ENCODE results near the gene PRKCB.
"Not testable (repeated sequence)": the region's sequence is repeated elsewhere in the genome, so short reads cannot be mapped to it uniquely, and the experiment has no call there.

PRKCB gene

DNA sequence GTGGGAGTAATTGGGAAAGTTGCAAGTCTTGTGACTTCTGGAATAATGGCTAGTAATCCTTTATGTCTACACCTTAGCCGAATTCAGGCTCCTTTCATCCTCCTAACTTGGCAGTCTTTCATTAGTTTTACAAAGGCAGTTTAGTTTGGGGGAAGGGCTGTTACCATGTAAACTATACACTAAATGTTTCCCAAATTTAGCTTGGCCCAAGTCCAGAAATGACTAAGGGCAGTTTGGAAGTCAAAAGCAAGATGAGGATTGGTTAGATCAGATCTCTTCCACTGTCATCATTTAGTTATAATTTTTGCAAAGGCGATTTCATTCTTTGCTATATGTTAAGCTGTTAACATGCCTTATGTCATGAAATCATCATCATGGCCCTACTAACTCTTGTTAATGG, 304.9 kb downstream of the PRKCB start:
- DNase-seq, result no peak

DNA sequence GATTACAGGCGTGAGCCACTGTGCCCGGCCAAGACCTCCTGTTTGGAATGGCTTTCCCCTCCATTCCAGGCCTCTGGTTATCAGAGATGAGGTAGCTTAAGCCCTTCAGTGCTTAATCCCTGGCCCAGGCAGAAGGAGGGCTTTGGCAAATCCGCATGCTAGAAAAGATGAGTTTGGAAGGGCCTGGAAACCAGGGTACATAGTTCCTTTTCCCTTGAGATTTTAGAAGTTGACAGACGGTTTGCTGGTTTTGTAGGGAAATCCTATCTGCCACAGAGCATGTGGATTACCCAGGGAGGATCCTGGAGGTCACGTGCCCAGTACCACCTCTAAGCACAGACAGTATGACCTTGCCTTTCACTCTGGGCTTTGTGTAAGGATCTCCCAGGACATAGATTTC, 305.7 kb downstream of the PRKCB start:
- no peak for DNase-seq

DNA sequence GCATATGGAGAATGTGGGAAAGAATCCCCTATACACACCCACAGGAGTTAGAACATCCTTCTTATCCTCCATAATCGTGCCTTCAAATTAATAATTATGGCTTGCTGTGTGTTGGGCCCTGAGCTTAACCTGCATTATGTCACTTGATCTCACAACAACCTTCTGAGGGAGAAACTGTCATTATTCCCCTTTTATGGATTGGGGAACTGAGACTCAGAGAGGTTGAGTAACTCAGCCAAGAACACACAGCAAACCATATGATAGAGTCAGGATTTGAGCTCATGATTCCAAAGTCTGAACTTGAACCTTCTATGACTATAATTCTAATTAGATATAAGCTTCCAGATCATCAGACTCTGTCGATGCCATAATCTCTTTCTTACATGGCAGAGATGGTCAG, 306.1 kb downstream of the PRKCB start:
- DNase-seq, result no peak

DNA sequence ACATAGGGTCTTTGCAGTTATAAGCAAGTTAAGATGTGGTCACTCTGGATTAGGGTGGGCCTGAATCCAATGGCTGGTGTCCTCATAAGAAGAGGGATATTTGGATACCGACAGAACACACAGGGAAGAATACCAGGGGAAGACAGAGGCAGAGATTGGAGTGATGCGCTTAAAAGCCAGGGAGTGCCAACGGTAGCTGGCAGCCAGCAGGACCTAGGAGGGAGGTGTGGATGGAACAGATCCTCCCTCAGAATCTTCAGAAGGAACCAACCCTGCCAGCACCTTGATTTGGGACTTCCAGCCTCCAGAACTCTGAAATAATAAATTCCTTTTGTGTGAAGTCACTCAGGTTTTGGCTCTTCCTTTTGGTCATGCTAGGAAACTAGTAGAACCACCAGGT, 310.1 kb downstream of the PRKCB start:
- DNase-seq, result no peak

DNA sequence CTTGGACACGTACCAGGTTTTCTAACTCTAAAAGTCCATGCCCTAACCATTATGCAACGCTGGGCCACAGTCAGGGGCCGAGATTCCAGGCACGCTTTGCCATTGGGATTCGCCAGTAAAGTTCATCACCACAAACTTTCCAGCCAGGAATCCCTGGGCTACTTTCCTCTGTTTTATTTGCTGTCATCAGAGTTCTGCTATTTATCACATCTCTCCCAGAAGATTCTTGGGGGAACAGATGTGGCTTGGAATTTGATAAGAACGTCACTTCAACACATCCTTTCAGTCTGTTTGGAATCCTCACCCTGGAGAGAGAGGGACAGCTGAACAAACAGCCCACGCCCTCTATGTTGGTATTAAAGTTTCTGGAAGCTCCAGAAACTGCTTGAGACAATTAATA, 310.7 kb downstream of the PRKCB start:
- no peak for DNase-seq

DNA sequence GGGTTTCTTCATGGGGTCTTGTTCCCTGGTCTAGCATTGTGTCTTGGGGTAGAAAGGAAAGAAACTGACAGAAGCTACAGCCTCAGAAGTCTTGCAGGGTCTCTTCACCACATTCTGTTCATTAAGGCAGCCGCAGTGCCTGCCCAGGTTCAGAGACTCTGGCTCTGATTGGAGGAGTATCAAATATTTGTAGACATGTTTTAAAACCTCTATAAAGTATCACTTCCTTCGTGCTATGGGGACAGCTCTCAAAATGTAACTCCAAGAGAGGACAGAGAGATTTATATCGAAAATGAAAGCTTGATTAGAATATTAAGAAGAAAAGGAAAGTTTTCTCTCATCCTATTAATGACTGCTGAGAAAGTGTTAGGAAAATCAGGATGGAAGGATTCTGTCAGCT, 313.3 kb downstream of the PRKCB start:
- no peak for DNase-seq

DNA sequence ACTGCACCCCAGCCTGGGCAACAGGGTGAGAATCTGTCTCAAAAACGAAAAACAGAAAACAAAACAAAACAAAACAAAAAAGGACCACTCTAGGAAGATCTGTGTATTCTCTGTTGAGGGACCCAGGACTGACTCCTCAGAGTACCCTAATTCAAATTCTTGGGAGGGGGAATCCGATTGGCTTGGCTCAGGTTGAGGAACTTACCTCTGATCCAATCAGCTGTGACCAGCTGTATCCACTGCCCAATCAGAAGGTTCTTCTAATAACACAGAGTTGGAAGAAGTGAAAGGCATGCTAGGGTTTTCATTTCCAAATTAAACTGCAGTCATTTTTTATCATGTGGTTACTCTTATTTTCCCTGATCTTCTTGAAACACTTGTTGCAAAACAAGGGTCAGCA, 314.5 kb downstream of the PRKCB start:
- no peak for DNase-seq

DNA sequence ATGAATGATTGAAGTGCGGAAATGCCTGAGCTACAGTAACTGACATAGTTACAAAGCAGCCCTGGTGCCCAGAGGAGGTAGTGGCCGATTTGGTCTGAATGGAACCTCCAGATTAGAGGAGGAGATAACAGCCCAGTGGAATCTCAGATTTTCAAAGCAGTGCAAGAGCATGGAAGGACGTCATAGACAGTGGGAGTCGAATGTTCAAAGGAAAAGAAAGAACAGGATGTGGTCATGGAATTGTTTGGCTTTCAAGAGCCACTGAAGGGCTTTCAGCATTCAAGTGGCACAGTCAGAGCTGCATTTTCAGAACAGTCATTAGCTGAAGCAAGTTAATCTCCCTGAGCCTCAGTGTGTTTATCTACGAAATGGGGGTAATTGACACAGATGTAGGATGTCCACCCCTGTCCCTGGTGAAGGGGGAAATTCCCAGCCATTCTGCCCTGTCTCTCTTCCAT, 315.7 kb downstream of the PRKCB start:
- DNase-seq, result no peak

DNA sequence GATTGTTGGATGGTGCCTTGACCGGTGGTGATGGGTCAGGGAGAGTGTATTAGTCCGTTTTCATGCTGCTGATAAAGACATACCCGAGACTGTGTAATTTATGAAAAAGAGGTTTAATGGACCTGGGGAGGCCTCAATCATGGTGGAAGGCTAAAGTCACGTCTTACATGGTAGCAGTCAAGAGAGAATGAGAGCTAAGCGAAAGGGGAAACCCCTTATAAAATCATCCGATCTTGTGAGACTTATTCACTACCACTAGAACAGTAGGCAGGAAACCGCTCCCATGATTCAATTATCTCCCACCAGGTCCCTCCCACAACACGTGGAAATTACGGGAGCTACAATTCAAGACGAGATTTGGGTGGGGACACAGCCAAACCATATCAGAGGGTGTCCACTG, 316.3 kb downstream of the PRKCB start:
- DNase-seq, result not testable (repeated sequence)

DNA sequence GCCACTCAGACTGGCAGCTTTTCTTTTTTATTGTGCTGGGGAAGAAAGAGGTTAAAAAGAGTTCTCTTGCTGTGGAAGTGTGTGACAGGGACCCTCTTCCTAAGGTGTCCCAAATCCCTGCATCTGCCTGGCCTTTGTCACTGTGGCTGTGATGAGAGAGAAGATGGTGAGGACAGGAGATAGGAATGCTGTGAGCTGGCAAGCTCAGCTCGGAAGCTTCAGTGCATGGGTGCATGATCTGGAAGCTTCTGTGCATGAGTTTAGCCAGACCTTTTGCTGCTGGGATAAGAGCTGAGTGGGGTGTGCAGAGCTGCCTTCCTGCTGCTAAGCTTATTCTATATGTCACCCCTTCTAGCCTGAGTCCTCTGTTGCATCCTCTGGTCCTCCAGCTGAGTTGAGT, 317.0 kb downstream of the PRKCB start:
- no peak for DNase-seq

DNA sequence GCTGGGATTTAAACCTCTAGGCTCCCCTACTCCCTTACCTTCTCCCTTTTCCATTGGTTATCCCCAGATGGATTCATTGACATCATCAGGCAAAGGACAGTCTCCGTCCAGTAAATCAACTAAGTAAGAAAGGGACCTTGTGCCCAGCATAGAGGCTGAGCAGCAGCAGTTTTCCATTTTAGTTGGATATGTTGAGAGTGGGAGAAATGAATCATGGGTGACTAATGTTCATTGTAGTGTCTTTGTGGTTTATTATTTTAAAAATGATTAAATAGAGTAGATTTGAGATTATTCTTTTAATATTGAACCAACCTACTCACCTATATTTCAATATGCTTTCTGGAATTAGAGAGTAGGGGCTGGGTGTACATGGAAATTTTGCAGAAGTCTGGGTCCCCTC, 321.0 kb downstream of the PRKCB start:
- no peak for DNase-seq

DNA sequence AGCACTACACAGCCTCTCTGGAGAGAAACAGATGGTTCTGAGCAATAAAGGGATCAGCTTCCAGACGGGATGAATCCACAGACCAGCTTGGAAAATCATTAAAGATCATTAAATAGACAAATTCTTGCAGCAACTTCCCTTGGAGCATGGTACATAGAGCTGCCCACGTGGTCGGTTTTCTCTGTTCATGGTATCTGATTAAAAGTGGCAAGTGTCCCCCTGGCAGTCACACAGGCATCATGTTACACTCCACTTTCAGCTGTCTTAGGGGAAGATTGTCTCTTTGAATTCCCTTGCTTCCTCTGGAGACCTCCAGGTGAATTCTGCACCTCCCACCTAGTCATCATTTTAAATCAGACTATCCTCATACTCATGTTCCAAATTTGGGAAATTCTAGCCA, 328.2 kb downstream of the PRKCB start:
- no peak for DNase-seq

DNA sequence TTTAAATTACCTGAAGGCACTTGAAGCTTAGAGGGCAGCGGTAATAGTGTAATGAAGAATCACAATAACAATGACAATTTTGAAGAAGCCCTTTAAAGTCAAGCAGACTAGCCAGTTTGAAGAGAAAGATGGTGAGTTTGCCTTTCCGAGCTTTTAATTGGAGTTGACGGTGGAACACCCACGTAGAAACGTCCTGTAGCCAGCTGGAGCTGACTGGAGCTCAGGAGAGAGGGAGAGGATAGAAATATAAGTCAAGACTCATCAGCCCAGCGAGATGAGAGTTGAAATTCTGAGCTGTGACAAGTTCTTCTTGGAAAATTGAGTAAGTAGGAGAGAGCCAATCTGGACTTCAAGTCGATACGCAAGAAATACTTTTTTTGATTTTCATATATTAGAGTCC, 328.6 kb downstream of the PRKCB start:
- DNase-seq, result no peak

DNA sequence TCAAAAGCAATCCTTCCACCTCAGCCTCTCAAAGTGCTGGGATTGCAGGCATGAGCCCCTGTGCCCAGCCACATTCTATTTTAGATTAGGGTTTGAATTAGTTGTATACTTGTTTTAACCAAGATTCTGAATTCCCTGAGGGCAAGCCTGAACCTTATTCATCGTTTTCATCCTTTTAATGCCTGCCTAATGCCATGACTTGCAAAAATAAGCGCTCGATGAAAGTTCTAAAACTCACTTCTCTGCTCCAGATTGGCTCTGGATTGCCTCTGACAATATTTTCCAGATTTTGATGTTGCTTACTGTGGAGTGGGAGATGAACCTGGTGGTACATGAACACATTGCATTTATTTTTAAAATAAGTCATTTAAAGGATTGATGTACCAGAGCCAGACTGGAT, 329.5 kb downstream of the PRKCB start:
- DNase-seq, result no peak

DNA sequence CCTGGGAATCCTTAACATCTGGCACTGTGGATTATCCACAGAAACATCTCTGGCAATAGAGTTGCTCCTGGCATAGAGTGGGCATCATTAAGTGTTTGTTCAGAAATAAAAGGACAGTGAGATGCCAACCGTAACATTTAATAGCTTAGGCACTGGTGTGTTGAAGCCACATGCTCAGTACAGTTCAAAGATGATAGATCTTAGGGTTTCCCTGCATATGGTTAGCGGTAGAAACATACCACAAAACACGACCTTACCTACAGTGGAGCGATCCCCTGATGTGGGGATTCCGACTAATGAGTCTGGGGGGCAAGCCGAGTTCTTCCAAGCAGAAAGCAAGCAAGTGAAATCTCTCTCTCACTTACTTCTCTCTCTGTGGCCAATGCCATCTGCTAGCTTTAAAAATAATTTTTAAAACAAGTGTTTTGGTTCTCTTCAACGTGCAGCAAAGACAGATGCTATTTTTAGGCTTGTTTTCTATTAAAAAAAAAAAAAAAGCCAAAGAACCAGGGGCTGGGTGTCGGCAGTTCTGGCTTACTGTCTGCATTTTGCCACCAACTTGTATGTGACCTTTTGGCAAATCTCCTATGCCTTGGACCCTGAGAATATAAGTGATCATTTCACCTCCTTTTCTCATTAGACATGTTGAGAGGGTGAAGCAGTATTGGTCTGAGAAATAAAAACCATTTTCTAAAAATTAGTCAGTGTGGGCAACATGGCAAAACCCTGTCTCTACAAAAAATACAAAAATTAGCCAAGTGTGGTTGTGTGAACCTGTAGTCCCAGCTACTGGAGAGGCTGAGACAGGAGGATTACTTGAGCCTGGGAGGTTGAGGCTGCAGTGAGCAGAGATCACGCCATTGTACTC, 331.1 kb downstream of the PRKCB start:
- no peak for DNase-seq

DNA sequence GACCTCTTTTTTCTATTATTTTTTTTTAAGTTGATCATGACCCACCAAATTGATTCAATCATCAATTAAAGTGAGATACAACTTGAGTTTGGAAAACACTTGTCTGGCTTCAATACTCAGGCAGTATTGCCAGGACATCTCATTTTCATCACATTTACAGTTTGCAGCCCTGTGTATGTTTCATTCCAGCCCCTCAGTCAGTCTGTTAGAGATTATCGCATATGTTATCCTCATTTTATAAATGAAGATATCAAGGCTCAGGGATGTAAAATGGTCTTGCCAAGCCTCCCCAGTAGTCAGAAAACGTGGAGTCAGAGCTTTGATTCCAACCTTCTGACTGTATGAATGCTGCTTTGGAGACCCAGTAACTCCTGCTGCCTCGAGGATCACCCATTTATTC, 333.1 kb downstream of the PRKCB start:
- no peak for DNase-seq

DNA sequence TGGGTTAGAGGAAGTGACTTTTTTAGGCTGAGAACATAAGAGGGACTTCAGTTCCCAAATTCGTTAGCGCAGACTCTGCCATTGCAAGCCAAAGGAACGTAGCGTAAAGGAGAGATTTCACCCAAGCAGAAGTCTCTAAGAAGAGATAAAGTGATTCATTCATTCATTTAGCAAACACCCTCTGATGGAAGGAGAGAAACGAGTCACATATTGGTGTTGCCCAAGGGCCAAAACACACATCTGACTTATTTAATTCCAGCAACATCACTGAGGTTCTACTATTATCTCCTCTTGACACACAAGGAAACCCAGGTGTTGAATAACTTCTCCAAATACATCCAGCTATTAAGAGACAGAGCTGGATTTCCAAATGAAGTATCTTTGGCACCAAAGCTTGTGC, 334.6 kb downstream of the PRKCB start:
- DNase-seq, result no peak

DNA sequence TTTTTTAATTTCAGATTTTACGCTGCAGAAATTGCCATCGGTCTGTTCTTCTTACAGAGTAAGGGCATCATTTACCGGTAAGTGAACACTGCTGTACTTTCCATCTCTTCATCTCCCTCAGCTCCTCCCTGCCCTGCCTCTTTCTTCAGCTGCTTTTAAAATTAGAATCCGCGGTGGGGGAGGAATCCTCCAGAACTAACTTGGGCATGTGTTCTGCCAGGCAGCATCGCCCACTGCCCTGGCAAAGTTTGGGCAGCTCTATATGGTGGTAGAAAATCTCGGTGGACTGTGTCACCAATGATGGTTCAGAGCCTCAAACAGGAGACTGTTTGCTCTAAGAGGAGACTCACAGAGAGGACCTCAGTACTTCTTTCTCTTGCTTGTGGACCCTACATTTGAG, 338.7 kb downstream of the PRKCB start:
- DNase-seq, result no peak

DNA sequence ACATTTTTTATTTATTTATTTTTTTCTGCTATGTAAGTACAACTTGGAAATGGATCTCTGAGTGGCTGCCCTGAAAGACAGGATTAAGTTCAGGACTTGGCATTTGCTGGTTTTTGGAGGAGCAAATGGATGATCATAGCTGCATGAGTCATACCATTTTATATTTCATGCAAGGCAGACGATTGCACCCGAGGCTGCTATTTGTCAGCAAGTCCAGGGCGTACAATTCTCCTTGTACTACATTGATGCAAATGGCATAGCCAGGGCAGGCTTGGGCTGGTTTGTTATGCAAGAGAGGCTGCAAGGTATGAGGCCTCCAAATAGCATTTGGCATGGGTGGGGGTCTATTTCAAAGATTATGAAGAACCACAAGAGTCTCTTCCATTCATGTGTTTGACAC, 339.2 kb downstream of the PRKCB start:
- no peak for DNase-seq

DNA sequence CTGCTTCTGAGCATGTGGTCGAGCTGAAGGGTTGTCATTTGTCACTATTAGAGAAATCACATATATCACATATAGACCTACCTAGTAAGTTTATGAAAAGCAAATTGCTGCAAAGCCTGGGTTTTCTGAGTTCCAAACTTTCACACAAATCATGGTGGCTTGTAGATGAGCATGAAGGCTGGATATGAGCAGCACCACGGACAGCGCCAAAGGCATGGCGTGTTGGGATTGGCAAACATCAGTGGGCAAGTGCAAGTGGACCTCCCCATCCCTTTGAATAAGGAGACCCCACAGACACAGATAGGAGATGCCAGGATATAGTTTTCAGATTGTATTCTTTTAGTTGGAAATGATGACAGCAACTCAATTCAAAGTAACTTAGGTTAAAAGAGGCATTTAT, 342.7 kb downstream of the PRKCB start:
- DNase-seq, result no peak

DNA sequence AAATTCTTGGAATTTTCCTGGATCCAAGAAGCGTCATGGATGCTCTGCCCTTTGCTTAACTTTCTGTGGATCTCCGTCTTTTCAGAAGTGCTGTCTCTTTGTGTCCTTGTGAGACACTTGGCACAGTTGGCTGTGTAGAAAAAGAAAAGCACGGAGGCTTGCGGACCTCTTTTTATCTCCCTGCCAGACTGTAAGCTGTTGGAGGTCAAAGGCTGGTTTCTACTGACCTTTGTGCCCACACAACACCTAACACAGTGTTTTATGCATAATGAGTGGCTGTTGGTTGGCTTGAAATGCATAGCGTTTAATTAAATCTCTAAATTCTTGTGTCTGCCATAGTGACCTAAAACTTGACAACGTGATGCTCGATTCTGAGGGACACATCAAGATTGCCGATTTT, 344.7 kb downstream of the PRKCB start:
- no peak for DNase-seq

DNA sequence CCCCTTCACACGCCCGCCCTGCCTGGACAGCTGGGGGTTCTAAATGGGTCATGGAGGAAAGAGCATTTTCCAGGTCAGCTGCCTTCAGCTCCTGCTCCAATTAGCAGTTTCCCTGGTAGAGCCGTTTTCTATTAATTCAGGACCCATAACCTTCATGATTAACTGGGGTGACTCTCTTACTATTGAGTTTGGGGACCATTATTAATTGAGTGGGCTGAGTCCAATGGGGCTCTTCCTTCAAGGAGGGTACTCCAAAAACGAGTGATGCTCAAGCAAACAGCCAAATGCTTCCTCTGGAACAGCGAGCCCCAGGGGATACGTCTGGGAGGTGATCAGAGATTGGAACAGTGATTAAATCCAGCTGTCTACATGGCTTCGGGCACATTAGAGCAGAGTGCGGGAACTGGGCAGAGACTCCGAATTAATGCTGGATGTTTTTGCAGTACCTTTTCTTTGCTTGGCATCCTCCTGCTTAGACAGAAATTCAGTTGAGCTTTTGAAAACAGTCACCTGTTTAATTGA, 352.3 kb downstream of the PRKCB start:
- DNase-seq, result no peak

DNA sequence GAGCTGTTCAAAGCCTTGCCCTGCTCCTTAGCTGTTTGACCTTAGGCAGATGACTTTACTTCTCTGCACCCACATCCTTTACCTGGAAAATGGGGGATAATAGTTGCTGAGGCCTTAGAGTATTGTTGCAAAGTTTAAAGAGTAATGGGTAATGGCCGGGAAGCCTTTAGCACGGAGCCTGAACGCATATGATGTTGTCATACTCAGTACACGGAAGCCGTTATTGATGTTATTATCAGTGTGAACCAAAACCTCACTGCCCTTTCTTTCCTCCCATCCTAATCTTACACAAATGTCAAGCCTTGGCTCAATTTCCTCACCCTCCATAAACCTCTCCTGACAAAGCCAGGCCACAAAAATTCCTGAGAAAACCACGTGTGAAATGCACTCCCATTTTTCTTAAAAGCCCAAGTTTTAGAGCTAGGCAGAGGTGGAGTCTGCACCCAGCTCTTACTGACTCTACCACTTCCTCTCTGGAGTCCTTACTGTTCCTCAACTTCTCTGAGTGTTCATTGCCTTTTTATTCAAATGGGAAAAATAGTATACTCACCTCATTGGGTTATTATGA, 353.1 kb downstream of the PRKCB start:
- DNase-seq, result no peak

DNA sequence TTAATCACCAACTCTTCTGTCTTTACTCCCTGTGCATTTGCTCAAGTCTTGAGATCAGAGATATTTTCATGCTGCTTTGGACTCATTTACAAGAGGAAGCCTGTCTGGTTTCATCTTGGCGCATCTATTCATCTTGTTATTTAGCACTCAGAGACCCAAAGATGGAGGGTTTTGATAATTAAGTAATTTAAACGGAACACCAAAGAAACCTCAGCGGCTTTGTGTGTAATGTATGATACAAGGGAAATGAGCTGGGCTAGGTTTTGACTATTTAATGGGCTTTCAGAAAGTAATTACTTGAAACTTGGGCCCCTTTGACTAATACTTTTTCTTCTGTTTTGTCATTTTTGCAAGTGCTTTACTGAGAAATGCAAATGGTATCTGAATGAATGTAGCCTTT, 354.2 kb downstream of the PRKCB start:
- DNase-seq, result no peak
